T follicular helper cell (primary cell): ENCODE measurements around the gene THAP5.

Source experiments
- DNase-seq: peaks from one replicate; pipeline ENCODE4 v3.0.0-alpha.2; 2020; ENCODE audit warnings: low read depth

Gene THAP5

GRCh38 chr7:108533712-108534111 is 35.8 kb downstream of the THAP5 start:
- no peak for DNase-seq

GRCh38 chr7:108529341-108529740 is 40.2 kb downstream of the THAP5 start:
- DNase-seq: no peak

- no peak for DNase-seq
These were observed 41.3 kb downstream of the THAP5 start for GRCh38 chr7:108528183-108528712.

- DNase-seq: no peak
These were observed 42.8 kb downstream of the THAP5 start for GRCh38 chr7:108526768-108527017.

- DNase-seq: peak; percentile 100
These were observed 43.3 kb downstream of the THAP5 start, which contains the start of gene PNPLA8 for GRCh38 chr7:108525985-108526767. TSS of gene PNPLA8 (minus strand) at chr7:108526135. CDS start at chr7:108515491, 10,644 bp downstream.

GRCh38 chr7:108525327-108525984 is 44.0 kb downstream of the THAP5 start:
- no peak for DNase-seq

- no peak for DNase-seq
These were observed 46.7 kb downstream of the THAP5 start for GRCh38 chr7:108522780-108523179.

GRCh38 chr7:108517951-108518350 is 51.6 kb downstream of the THAP5 start:
- DNase-seq: no peak

GRCh38 chr7:108515630-108516029 is 53.9 kb downstream of the THAP5 start:
- no peak for DNase-seq

- DNase-seq: no peak
These were observed 54.5 kb downstream of the THAP5 start for GRCh38 chr7:108515013-108515412.
